SK-N-SH treated with all-trans-retinoic acid at 6 μM for 48 hours (cell line): ENCODE data around the gene LMAN2L.

Experiments
- GLIS3 ChIP-seq: fragments of 250-450 bp; sonication (Bioruptor Pico); IDR thresholded peaks from 2 replicates; pipeline ENCODE4 v1.5.0; 2020; ENCODE audit warnings: mild to moderate bottlenecking, moderate library complexity
- SNAI2 ChIP-seq: fragments of 250-450 bp; sonication (Bioruptor Pico); IDR thresholded peaks from 2 replicates; pipeline ENCODE4 v1.5.0; 2020; ENCODE audit warnings: mild to moderate bottlenecking, moderate library complexity
- ZFP3 ChIP-seq: fragments of 250-450 bp; sonication (Bioruptor Pico); IDR thresholded peaks from 2 replicates; pipeline ENCODE4 v1.5.0; 2020; ENCODE audit warnings: mild to moderate bottlenecking, moderate library complexity
- TF ChIP-seq, protein P1 (sequence below): fragments of 250-450 bp; sonication (Bioruptor Pico); IDR thresholded peaks from 2 replicates; pipeline ENCODE4 v1.8.0; 2020; ENCODE audit warnings: mild to moderate bottlenecking, moderate library complexity, borderline replicate concordance
- TF ChIP-seq, protein P2 (sequence below): fragments of 250-450 bp; sonication (Bioruptor Pico); IDR thresholded peaks from 2 replicates; pipeline ENCODE4 v1.5.1; 2020; ENCODE audit warnings: low read depth, mild to moderate bottlenecking, moderate library complexity

GRCh38 chr2:96688649-96689430 is 51.0 kb downstream of the LMAN2L start:
- TF ChIP-seq, protein P1, sequence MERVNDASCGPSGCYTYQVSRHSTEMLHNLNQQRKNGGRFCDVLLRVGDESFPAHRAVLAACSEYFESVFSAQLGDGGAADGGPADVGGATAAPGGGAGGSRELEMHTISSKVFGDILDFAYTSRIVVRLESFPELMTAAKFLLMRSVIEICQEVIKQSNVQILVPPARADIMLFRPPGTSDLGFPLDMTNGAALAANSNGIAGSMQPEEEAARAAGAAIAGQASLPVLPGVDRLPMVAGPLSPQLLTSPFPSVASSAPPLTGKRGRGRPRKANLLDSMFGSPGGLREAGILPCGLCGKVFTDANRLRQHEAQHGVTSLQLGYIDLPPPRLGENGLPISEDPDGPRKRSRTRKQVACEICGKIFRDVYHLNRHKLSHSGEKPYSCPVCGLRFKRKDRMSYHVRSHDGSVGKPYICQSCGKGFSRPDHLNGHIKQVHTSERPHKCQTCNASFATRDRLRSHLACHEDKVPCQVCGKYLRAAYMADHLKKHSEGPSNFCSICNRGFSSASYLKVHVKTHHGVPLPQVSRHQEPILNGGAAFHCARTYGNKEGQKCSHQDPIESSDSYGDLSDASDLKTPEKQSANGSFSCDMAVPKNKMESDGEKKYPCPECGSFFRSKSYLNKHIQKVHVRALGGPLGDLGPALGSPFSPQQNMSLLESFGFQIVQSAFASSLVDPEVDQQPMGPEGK (CRISPR knock-in tag), result no peak
- TF ChIP-seq, protein P2, sequence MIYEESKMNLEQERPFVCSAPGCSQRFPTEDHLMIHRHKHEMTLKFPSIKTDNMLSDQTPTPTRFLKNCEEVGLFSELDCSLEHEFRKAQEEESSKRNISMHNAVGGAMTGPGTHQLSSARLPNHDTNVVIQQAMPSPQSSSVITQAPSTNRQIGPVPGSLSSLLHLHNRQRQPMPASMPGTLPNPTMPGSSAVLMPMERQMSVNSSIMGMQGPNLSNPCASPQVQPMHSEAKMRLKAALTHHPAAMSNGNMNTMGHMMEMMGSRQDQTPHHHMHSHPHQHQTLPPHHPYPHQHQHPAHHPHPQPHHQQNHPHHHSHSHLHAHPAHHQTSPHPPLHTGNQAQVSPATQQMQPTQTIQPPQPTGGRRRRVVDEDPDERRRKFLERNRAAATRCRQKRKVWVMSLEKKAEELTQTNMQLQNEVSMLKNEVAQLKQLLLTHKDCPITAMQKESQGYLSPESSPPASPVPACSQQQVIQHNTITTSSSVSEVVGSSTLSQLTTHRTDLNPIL (CRISPR knock-in tag), result no peak
- TF ChIP-seq SNAI2, result no peak
- TF ChIP-seq ZFP3 (CRISPR knock-in tag), result no peak
- TF ChIP-seq GLIS3 (CRISPR knock-in tag), result no peak
